BJ (cell line): Measurements from ENCODE around the gene DENND1A. TPM values are rescaled to one million over a fixed set of nuclear protein-coding genes. Genes with fewer than 3 reads are reported as not detected.

Source experiments
- CTCF ChIA-PET: fragments of 350-600 bp; formaldehyde crosslinking; extraction: SDS; loops from one replicate; lab custom pipeline; 2021; ENCODE audit warnings: antibody characterized with exemption, inconsistent platforms; lab: Yijun Ruan, JAX
- POLR2A ChIA-PET: fragments of 300-600 bp; sonication (Branson Sonifier 250); formaldehyde crosslinking; extraction: SDS; loops from one replicate; lab custom pipeline; 2021; ENCODE audit warnings: antibody characterized with exemption; lab: Charles Lee
- DNase-seq: peaks from one replicate; pipeline ENCODE4 v3.0.0-alpha.2; 2011; ENCODE audit warnings: low read depth
- H3K27me3 ChIP-seq: 2 replicates; pipeline ENCODE4 v1.6.0; 2011; ENCODE audit warnings: low read length; ENCODE audit not compliant: control insufficient read depth, insufficient read depth
- H3K36me3 ChIP-seq: 2 replicates; pipeline ENCODE4 v1.5.1; 2011; ENCODE audit warnings: low read length; ENCODE audit not compliant: control insufficient read depth, insufficient read depth
- H3K4me3 ChIP-seq: 2 replicates; pipeline ENCODE4 v1.5.1; 2011; ENCODE audit warnings: low read depth, mild to moderate bottlenecking, control low read depth, low read length
- polyA plus RNA-seq: library from polyadenylated mRNA; depleted of rRNA; stranded (reverse); fragments of >200 nt; gene quantifications from 2 replicates; pipeline ENCODE4 v1.2.3, GENCODE V29; 2011
- TF ChIP-seq, protein P1 (sequence below): IDR thresholded peaks from 2 replicates; pipeline ENCODE4 v1.5.1; 2011; ENCODE audit warnings: low read depth, mild to moderate bottlenecking, control low read depth, inconsistent platforms, low read length, moderate library complexity; ENCODE audit not compliant: insufficient read depth

DENND1A gene
- polyA plus RNA-seq, 1 experiment: 24.0 TPM

DNA sequence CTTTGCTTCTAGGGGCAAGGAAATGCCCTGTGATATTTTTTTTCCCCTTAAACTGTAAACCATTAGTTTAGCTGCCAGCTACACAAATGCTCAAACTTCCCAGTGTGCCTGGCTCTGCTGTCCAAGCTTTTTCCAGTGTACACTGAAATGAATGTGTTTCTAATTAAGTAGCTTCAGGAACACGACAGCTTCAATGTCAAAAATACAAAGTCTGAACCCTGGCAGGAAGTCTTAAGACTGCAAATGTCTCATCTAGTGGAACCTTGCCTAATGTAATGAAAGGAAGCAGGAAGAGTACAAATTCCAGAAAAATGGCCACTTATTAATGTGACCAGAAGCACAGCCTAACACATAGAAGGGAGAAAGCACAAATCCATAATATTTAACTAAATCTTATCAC is 318.7 kb downstream of the DENND1A start:
- H3K27me3 ChIP-seq: no peaks in the 10 kb centered on the region
- H3K36me3 ChIP-seq: no peaks in the 10 kb centered on the region; the same call in 1 of the 2 replicates
- peak; percentile 19 for DNase-seq
- no peak overlapping the region for H3K4me3 ChIP-seq
- ChIA-PET CTCF (no interaction called here), POLR2A (interaction anchor here (0.5 kb wide), 1 partner anchor 26 kb away, joined by 3 read pairs; no protein-coding TSS in a partner anchor)
- TF ChIP-seq, protein P1, sequence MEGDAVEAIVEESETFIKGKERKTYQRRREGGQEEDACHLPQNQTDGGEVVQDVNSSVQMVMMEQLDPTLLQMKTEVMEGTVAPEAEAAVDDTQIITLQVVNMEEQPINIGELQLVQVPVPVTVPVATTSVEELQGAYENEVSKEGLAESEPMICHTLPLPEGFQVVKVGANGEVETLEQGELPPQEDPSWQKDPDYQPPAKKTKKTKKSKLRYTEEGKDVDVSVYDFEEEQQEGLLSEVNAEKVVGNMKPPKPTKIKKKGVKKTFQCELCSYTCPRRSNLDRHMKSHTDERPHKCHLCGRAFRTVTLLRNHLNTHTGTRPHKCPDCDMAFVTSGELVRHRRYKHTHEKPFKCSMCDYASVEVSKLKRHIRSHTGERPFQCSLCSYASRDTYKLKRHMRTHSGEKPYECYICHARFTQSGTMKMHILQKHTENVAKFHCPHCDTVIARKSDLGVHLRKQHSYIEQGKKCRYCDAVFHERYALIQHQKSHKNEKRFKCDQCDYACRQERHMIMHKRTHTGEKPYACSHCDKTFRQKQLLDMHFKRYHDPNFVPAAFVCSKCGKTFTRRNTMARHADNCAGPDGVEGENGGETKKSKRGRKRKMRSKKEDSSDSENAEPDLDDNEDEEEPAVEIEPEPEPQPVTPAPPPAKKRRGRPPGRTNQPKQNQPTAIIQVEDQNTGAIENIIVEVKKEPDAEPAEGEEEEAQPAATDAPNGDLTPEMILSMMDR: no peak

DNA sequence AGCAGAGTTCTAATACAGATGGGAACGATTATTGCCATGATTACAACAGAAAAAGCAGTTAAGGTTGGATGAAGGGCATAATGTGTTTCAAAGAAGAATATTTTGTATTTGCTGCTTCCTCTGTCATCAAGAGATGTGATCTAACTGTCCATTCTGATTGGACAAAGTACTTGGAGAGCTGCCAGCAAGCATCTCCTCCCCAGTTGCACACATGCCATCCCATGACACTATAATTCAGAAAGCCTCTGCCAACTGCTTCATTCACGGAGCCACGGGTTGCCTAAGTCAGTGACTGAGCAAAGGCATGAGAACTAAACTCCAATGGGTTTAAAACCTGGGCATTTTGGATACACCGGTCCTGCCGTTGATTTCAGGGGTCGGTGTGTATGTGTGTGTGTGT is 320.1 kb downstream of the DENND1A start:
- TF ChIP-seq, protein P1: no peak
- DNase-seq: no peak
- Histone ChIP-seq H3K4me3 (no peak overlapping the region), H3K36me3 (no peaks in the 10 kb centered on the region; the same call in 1 of the 2 replicates), H3K27me3 (no peaks in the 10 kb centered on the region)
- ChIA-PET CTCF (no interaction called here), POLR2A (no interaction called here)

DNA sequence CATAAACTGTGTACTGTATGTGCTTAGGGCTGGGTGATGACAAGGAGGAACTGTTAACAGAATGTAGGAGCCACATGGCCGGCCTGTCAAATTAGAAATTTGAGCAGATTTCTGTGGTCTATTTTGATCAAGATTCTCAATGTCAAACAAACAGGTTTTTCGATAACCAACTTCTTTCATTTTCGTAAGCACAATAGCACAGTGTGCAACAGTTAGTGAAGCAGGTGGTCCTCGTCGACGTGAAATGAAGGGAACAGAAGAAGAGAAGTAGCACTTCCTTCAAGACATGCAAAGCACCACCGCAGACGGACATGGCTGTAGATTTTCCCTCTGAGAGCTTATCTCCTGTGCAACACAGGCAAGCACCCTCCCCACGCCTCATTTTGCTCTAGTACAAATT is 321.8 kb downstream of the DENND1A start:
- TF ChIP-seq, protein P1: no peak
- POLR2A ChIA-PET: no interaction called here
- Histone ChIP-seq H3K36me3 (no peaks in the 10 kb centered on the region; the same call in 1 of the 2 replicates), H3K27me3 (no peaks in the 10 kb centered on the region), H3K4me3 (no peak overlapping the region)
- DNase-seq: no peak
- CTCF ChIA-PET: no interaction called here

DNA sequence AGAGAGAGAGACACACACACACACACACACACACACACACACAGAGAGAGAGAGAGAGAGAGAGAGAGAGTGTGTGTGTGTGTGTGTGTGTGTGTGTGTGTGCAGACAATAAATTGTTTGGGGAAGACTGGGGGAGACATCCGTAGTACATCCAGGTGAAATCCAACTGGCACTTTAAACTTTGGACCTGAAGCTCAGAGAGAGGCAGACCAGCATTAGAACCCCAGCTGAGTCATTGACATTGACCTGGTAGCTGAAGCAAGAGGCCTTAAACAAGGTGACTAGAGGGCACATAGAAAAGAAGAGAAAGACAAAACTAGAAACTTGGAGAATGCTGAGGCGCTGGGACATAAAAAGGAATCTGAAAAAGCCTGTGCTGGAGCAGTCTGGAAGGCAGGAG is 322.4 kb downstream of the DENND1A start:
- H3K36me3 ChIP-seq: no peaks in the 10 kb centered on the region; the same call in 1 of the 2 replicates
- TF ChIP-seq, protein P1: no peak
- no peaks in the 10 kb centered on the region for H3K27me3 ChIP-seq
- DNase-seq: no peak
- POLR2A ChIA-PET: no interaction called here
- H3K4me3 ChIP-seq: no peak overlapping the region
- CTCF ChIA-PET: no interaction called here

DNA sequence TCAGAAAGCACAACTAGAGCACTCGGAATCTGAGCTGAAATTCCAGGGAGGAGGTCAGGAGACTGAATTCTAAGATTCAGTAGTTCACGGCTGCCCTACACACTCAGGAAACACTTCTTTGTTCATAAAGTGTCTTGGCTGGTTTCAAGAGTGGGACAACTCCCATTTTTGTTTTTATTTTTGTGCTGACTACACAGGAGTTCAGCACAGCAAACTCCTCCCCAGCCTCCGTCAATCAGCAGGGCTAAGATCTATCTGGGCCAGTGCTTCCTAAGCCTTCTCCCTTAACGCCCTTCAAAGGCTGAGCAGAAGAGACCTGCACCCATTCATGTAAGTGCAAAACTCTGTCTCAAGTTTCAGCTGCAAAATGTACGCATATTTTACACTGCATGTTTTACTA is 323.8 kb downstream of the DENND1A start:
- POLR2A ChIA-PET: interaction anchor here (0.5 kb wide), 1 partner anchor 123 kb away, joined by 3 read pairs; no protein-coding TSS in a partner anchor

More for the DNA sequence above, 323.8 kb downstream of the DENND1A start:
- Histone ChIP-seq H3K4me3 (no peak overlapping the region), H3K27me3 (no peaks in the 10 kb centered on the region), H3K36me3 (no peaks in the 10 kb centered on the region; the same call in 1 of the 2 replicates)
- TF ChIP-seq, protein P1: no peak
- CTCF ChIA-PET: interaction anchor here (0.6 kb wide), 1 partner anchor 350 kb away, joined by 4 read pairs; no protein-coding TSS in a partner anchor
- DNase-seq: no peak
